Ishikawa (cell line): ENCODE measurements around the gene RET.

Experiments used
- CEBPB ChIP-seq: IDR thresholded peaks from 2 replicates; pipeline ENCODE4 v1.6.1; 2012
- CREB1 ChIP-seq: IDR thresholded peaks from 2 replicates; pipeline ENCODE4 v1.6.1; 2012; ENCODE audit warnings: low read depth
- EGR1 ChIP-seq: IDR thresholded peaks from 2 replicates; pipeline ENCODE4 v1.6.1; 2012
- EP300 ChIP-seq: IDR thresholded peaks from 2 replicates; pipeline ENCODE4 v1.6.1; 2012; ENCODE audit warnings: borderline replicate concordance
- FOXM1 ChIP-seq: IDR thresholded peaks from 2 replicates; pipeline ENCODE4 v1.6.1; 2012; ENCODE audit warnings: low read depth, borderline replicate concordance
- MAX ChIP-seq: IDR thresholded peaks from 2 replicates; pipeline ENCODE4 v1.6.1; 2012
- NFIC ChIP-seq: IDR thresholded peaks from 2 replicates; pipeline ENCODE4 v1.6.1; 2012
- RAD21 ChIP-seq: IDR thresholded peaks from 2 replicates; pipeline ENCODE4 v1.6.1; 2012; ENCODE audit warnings: low read depth
- REST ChIP-seq: IDR thresholded peaks from 2 replicates; pipeline ENCODE4 v1.6.1; 2012; ENCODE audit warnings: low read depth, mild to moderate bottlenecking
- TAF1 ChIP-seq: IDR thresholded peaks from 2 replicates; pipeline ENCODE4 v1.6.1; 2012; ENCODE audit warnings: low read depth, mild to moderate bottlenecking
- TCF12 ChIP-seq: IDR thresholded peaks from 2 replicates; pipeline ENCODE4 v1.6.1; 2012; ENCODE audit warnings: low read depth
- TEAD4 ChIP-seq: IDR thresholded peaks from 2 replicates; pipeline ENCODE4 v1.6.1; 2012
- USF1 ChIP-seq: IDR thresholded peaks from 2 replicates; pipeline ENCODE4 v1.6.1; 2012
- YY1 ChIP-seq: IDR thresholded peaks from 2 replicates; pipeline ENCODE4 v1.6.1; 2012; ENCODE audit warnings: low read depth
- ZBTB7A ChIP-seq: IDR thresholded peaks from 2 replicates; pipeline ENCODE4 v1.6.1; 2012; ENCODE audit warnings: low read depth

Gene RET

GRCh38 chr10:43074827-43075611 lies 1.9 kb upstream of the RET start:
- TF ChIP-seq MAX (no peak), EP300 (no peak), FOXM1 (no peak)

DNA sequence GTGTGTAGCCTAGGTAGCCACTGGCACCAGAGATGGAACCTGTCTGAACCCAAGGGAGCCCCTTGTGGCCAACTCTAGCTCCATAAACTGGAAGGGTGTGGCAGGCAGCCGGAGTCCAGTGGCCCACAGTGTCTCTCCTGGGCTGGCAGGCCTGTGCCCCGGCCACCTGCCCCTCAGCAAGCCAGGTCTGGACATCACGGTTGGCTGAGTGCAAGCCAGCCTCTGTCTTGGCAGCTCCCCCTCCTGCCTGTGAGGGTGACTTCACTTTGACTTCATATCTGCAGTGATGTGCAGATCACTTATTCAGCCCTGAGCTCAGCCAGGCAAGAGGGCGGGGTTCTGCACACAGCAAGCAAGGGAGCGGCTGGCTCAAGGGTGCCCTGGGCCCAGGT lies 1.3 kb upstream of the RET start:
- no peak for TF ChIP-seq TCF12
- TF ChIP-seq TEAD4: no peak
- TF ChIP-seq CREB1: no peak
- TF ChIP-seq USF1: no peak
- no peak for TF ChIP-seq EGR1
- TF ChIP-seq ZBTB7A: no peak
- no peak for TF ChIP-seq CEBPB
- no peak for TF ChIP-seq NFIC
- TF ChIP-seq RAD21: no peak
- no peak for TF ChIP-seq MAX
- no peak for TF ChIP-seq EP300
- no peak for TF ChIP-seq REST
- TF ChIP-seq TAF1: no peak
- no peak for TF ChIP-seq FOXM1
- TF ChIP-seq YY1: no peak

DNA sequence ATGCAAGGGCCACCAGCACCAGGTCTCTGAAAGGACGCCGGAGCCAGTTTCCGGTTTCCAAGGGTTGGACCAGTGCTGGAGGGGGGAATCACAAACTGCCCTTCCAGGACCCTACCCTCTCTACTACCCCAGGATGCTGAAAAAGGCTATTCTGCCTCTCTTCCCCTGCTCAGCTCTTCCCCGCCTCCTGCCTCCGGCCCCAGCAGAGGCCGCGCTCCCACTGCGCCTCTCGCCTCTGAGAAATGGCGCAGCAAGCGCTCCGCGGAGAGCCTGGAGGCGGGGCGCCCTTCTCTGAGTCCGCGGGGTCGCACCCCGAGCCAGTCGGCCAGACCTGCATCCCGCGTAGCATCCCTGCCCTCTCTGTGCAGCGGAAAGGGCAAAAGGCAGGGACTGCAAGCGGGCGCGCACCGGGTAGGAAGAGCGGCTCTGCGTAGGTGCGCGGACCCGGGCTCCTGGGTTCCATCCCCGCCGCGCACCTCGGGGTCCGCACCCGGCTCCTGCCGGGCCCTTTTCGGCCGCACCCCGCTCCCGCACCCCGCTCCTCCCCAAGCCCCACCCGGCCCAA lies 476 bp upstream of the RET start:
- TF ChIP-seq EGR1: no peak
- no peak for TF ChIP-seq CREB1
- TF ChIP-seq REST: no peak
- no peak for TF ChIP-seq RAD21
- no peak for TF ChIP-seq ZBTB7A
- no peak for TF ChIP-seq TEAD4
- TF ChIP-seq NFIC: no peak
- no peak for TF ChIP-seq FOXM1
- no peak for TF ChIP-seq MAX
- TF ChIP-seq USF1: no peak
- TF ChIP-seq TCF12: no peak
- TF ChIP-seq YY1: no peak
- no peak for TF ChIP-seq TAF1
- no peak for TF ChIP-seq EP300
- no peak for TF ChIP-seq CEBPB

GRCh38 chr10:43077421-43078171 lies 727 bp downstream of the RET start:
- TF ChIP-seq REST: no peak
- no peak for TF ChIP-seq FOXM1
- TF ChIP-seq EGR1: no peak
- TF ChIP-seq NFIC: no peak
- no peak for TF ChIP-seq RAD21
- TF ChIP-seq YY1: no peak
- TF ChIP-seq TCF12: no peak
- TF ChIP-seq TEAD4: no peak
- TF ChIP-seq TAF1: no peak
- no peak for TF ChIP-seq USF1
- no peak for TF ChIP-seq ZBTB7A
- TF ChIP-seq MAX: no peak
